D721Med (cell line): ENCODE data around the gene NCKAP5.
"Not testable (repeated sequence)": the region's sequence is repeated elsewhere in the genome, so short reads cannot be mapped to it uniquely, and the experiment has no call there.

Experiments
- DNase-seq: peaks from one replicate; pipeline ENCODE4 v3.0.0; 2011; ENCODE audit warnings: low spot score; ENCODE audit not compliant: insufficient read length
- FAIRE-seq: peaks from 2 replicates; lab custom pipeline; 2011; peaks lifted over from hg19 to GRCh38; lab: Jason Lieb, UNC
- CTCF ChIP-seq: IDR thresholded peaks from 2 replicates; pipeline ENCODE4 v1.5.1; 2012; ENCODE audit warnings: mild to moderate bottlenecking, control low read depth; ENCODE audit not compliant: insufficient read depth; ENCODE audit errors: missing control alignments

Gene NCKAP5

DNA sequence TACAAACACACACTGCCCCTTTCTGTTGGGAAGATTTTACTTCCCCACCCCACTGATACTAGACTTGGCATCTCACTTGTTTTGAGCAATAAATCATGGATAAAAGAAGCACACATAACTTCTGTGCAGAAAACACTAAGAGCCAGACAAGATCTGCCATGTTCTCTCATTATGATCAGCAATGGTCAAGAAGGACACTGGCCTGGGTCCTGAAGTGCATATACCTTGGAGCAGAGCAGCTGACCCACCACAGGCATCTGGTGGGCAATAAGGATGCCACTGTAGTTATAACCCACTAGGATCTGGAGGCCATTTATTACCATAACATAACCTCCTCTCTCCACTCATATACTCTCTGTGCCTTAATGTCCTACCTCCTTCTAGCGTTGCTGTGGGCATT, 338.3 kb downstream of the NCKAP5 start:
- DNase-seq (no peak), FAIRE-seq (no peak)
- no peak for TF ChIP-seq CTCF

DNA sequence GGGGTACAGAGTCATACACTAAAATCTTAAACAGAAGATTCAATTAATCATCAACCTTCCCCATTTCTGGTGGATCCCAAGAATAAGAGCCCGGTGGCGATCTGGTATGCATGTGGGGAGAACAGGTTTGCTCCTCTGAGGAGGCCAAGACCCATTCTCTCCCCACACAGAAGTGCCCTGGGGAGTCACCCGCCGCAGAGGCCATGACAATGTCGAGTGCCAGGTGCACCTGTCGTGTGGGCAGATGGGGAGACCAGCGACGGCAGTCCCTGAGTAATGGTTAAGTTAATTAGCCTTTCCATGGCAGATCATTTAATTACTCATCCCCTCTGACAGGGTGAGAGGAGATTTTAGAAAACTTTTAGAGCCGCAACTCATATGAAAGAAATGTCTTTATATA, 345.0 kb downstream of the NCKAP5 start:
- no peak for TF ChIP-seq CTCF
- DNase-seq (no peak), FAIRE-seq (no peak)

DNA sequence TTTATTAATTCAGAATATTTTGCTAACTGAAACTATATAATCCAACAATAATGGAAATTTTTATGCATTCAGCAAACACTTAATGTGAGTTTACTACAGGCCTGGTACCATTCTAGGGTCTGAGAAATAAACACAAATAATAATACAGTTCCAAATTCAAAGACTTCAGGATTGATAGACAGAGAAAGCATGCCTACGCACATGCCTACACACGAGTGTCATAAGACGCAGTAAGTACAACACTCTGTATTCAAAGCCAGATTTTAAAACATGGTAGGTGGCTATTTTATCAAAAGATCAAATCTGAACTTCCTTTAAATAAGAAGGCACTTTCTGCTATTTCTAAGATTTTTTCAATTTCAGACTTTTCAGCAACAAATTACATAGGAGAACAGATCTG, 346.9 kb downstream of the NCKAP5 start:
- TF ChIP-seq CTCF, result no peak
- FAIRE-seq, result no peak
- DNase-seq, result no peak

DNA sequence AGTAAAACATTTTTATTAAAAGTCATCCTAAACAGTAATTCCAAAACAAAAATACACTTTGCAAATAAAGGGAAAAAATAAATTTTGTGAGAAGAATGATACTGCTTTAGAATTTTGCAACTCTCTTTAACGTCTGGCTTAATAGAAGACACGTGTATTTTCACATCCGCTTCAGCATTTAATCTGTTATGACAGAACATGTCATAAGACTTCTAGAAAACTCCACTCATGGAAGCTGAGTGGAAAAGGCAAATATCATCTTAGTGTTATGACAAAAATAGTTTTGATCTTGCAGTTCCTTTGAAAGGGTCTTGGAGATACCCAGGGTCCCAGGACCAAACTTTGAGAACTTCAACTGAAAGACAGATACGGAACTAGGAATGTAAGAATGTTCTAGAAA, 350.1 kb downstream of the NCKAP5 start:
- TF ChIP-seq CTCF, result no peak
- FAIRE-seq, result no peak

GRCh38 chr2:133215477-133215876, 352.8 kb downstream of the NCKAP5 start:
- DNase-seq (no peak), FAIRE-seq (no peak)
- no peak for TF ChIP-seq CTCF

More for the DNA sequence above, 350.1 kb downstream of the NCKAP5 start:
- no peak for DNase-seq

GRCh38 chr2:133213651-133214050, 354.6 kb downstream of the NCKAP5 start:
- no peak for TF ChIP-seq CTCF
- no peak for FAIRE-seq
- no peak for DNase-seq

- no peak for DNase-seq
- no peak for FAIRE-seq
- no peak for TF ChIP-seq CTCF
These were observed 358.9 kb downstream of the NCKAP5 start for GRCh38 chr2:133209325-133209724.

GRCh38 chr2:133206666-133207065, 361.6 kb downstream of the NCKAP5 start:
- not testable (repeated sequence) for FAIRE-seq, DNase-seq
